HG02678 (cell line): ENCODE results near the gene ONECUT3.

ENCODE experiments used
- ATAC-seq: cut with Tn5 transposase; IDR thresholded peaks from one replicate; pipeline ENCODE4 v1.9.1; 2021; ENCODE audit warnings: mild to moderate bottlenecking, moderate library complexity; ENCODE audit not compliant: unreplicated experiment

The ONECUT3 gene

GRCh38 chr19:1739960-1740629, 13.2 kb upstream of the ONECUT3 start:
- no peak for ATAC-seq

GRCh38 chr19:1742989-1743696, 10.2 kb upstream of the ONECUT3 start:
- no peak for ATAC-seq

GRCh38 chr19:1744133-1744665, 9.1 kb upstream of the ONECUT3 start:
- ATAC-seq: no peak

- ATAC-seq: no peak
These were observed 8.3 kb upstream of the ONECUT3 start for GRCh38 chr19:1744822-1745563.

- ATAC-seq: no peak
These were observed 7.7 kb upstream of the ONECUT3 start for GRCh38 chr19:1745589-1746031.

DNA sequence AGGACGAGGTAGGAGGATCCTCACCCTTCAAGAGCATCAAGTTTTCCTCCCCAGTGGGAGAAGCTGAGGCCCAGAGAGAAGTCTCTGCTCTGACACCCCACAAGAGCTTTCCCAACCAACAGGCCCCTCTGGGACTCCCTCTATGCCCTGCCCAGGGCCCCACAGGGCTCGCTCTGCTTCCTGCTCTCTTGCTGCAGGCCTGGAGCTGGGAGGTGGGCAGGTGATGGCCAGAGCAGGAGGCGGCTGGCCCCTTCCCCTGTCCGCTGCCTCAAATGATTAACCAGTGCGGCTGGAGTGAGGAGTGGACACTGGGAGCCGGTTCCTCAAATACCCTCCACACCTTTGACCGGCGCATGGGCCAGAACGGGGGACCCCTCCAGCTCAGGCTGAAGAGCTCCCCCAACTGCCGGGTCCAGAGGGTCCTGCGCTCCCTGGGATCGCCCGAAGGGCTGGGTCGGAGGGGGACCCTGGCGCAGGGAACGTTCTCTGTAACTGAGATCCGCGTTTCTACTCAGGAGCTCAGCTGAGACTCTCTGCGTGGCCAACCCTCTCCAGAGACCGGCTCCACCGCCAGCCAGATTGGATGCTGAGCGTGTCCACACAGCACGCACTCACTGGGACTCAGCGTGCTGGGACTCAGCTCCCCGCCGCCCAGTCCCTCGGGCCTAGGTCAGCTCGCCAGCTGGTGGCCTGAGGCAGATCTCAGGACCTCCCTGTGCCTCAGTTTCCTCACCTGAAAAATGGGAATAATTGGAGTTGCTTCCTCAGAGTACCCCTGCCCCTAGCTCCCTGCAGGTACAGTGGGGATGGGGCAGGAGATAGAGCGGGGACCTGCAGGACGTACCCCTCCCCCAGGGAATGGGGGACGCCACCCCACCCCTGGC, 6.7 kb upstream of the ONECUT3 start:
- no peak for ATAC-seq

GRCh38 chr19:1747285-1748114, 5.8 kb upstream of the ONECUT3 start:
- no peak for ATAC-seq

DNA sequence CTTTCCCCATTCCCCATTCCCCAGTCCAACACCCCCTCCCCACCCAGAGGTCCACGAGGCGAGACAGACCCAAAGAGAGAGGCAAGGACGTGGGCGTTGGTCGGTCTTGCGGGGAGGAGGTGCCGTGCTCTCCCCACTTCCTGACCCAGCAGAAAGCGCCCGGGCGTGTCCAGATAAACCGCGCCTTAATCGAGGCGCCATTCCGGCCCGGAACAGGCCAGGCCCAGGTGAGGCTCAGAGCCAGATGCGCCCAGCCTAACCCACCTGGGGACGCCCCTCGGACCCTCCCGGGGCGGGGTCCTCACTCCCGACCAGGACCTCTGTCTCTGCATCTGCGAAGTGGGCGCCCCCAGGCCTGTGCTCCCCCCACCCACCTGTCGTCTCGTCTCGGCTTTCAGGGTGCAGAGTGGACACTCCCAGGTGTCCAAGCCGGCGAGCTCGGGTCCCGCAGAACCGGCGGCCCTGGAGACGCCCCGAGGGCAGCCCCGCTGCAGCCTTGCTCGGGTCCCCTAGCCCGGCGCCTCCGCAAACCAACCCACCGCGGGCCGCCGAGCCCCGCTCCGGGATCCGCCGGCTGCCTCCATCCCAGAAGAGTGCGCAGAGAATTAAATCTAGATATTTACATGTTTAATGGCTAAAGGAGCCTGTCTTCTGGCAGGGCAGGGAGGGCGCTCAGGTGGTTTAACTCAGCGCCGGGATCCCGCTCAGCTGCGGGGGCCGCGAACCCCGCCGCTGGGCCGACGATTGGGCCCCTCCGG, 5.0 kb upstream of the ONECUT3 start:
- ATAC-seq: no peak

DNA sequence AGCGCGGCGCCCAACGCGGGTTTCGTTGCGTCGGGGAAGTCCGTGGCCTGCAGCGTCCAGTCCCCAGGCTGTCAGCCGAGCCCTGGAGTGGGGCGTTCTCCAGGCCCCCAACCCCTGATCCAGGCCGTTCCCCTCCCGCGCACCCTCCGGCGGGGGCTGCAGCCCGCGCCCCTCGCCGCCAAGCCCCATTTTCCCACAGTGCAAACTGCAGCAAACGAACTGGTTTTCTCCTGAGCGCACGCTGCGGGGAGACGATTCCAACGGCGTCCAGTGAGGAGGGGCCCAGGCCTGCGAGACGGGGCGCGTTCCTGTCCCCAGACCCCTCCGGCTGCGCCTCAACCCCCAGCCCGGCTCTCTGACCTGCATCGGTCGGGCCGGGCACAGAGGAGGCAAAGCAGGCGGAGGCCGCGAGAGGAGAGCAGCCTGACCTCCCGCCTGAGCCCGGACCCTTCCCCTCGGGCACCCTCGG, 4.4 kb upstream of the ONECUT3 start:
- no peak for ATAC-seq

- no peak for ATAC-seq
These were observed 3.6 kb upstream of the ONECUT3 start for GRCh38 chr19:1749373-1750342.

DNA sequence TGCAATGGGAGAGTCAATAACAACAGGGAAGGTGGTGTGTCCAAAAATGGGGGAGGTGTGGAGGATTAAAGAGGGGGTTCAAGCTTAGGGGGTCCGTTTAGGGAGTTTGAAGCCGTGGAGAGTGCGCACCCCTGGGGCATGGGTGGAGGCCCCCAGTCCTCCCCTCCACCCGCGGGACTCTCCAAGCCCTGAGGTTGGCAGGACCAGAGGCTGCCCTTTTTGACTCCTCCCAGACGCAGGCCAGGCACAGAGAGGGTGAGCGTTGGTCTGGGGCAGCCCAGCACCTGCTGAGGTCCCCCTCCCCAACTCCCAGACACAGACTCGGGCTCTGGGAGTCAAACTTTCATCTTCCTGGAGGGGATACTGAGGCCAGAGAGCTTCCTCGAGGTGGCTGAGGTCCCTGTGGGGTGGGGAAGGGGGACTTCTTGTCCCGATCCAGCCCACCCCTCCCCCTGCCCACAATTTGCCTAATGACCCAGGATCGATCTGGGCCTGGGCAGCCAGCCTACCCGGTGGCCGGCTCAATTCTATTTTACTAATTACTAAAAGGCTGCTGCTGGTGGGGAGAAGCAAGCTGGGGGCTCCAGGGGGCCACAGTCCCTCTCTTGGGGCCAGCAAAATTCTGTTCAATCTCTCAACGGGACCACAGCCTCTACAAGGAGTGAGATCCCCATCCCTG, 2.8 kb upstream of the ONECUT3 start:
- no peak for ATAC-seq

- no peak for ATAC-seq
These were observed 1.8 kb upstream of the ONECUT3 start for GRCh38 chr19:1751367-1752008.

GRCh38 chr19:1752009-1752756, 1.1 kb upstream of the ONECUT3 start:
- ATAC-seq: no peak

- ATAC-seq: no peak
These were observed 821 bp downstream of the ONECUT3 start for GRCh38 chr19:1754018-1754635.

DNA sequence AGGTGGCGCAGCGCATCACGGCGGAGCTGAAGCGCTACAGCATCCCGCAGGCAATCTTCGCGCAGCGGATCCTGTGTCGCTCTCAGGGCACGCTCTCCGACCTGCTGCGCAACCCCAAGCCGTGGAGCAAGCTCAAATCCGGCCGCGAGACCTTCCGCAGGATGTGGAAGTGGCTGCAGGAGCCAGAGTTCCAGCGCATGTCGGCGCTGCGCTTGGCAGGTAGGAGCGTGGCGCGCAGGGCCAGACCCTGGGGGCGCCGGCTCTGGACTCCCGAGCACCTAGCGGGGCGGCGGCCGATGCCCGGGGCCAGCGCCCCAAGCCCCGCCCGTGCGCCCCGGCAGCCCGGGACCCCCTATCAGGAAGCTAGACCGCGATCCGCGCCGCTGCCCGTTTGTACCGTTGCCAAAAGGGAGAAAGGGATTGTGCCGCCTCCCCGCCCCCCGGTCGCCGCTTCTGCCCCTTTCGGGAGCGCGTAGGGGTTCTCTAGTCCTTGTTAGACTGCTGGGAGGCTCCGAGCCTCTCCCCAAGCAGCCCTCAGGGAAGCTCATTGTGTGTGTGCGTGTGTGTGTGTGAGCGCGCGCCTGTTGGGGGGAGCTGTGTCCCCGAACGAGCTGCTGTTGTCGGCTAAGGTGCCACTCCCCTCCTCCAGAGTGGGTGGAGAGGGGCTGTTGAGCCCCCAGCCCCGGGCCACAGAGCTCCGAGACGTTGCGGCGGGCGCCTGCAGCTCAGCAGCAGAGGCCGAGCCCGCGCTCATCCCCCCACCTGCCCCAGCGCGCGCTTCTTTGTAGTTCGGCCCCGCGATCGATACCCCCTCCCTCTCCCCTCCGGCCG, 1.5 kb downstream of the ONECUT3 start:
- ATAC-seq: no peak
